ENCODE measurements around the gene MERTK.
A peak's percentile ranks its signal among the peaks of the same experiment; 100 is the strongest.

MERTK gene

DNA sequence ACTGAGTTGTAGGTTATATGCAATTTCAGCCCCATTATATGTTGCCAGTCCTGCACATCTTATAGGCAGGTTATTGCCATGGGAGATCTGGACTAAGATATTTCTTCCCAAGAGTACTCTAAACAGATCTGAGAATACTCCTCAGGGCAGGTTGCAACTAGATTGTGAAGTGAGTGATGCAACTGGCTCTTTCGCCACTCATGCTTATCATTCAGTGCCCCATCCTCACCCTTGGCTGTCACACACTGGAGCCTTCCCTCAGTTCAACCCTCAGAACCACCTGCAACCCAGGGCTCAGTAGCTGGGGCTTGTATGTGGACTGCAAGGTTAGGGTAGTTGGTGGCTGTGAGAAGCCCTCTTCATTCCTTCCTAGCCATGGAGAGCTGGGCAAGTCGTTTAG lies 14.1 kb downstream of the MERTK start:
- TF ChIP-seq ZFX (IDR thresholded peaks at IDR 0.05) = no peak
- TF ChIP-seq, protein P1, sequence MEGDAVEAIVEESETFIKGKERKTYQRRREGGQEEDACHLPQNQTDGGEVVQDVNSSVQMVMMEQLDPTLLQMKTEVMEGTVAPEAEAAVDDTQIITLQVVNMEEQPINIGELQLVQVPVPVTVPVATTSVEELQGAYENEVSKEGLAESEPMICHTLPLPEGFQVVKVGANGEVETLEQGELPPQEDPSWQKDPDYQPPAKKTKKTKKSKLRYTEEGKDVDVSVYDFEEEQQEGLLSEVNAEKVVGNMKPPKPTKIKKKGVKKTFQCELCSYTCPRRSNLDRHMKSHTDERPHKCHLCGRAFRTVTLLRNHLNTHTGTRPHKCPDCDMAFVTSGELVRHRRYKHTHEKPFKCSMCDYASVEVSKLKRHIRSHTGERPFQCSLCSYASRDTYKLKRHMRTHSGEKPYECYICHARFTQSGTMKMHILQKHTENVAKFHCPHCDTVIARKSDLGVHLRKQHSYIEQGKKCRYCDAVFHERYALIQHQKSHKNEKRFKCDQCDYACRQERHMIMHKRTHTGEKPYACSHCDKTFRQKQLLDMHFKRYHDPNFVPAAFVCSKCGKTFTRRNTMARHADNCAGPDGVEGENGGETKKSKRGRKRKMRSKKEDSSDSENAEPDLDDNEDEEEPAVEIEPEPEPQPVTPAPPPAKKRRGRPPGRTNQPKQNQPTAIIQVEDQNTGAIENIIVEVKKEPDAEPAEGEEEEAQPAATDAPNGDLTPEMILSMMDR (conservative IDR thresholded peaks at IDR 0.05) = no peak

DNA sequence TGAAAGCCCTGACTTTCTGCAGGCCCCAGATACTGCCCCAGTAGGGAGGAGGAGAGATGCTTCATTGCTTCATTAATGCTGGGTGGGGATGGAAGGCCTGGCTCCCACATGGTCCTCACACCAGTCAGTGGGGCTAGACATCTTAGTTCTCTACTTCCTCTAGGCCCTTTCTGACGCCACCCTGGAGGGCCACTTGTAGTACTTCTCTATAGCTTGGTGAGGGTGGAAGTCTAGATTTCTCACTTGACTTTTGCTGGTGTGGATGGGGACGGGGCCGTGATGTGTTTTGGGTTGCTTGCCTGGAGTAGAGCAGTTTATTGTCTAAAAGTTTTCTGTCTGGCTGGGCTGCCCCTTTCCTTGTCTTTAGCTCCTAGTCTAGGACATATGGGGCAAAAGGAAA lies 18.7 kb downstream of the MERTK start:
- TF ChIP-seq, protein P1 (conservative IDR thresholded peaks at IDR 0.05) = no peak
- TF ChIP-seq ZFX (IDR thresholded peaks at IDR 0.05) = no peak
- H3K27ac ChIP-seq = no peak overlapping the region

More for the DNA sequence above, 14.1 kb downstream of the MERTK start:
- no peak overlapping the region for H3K27ac ChIP-seq

DNA sequence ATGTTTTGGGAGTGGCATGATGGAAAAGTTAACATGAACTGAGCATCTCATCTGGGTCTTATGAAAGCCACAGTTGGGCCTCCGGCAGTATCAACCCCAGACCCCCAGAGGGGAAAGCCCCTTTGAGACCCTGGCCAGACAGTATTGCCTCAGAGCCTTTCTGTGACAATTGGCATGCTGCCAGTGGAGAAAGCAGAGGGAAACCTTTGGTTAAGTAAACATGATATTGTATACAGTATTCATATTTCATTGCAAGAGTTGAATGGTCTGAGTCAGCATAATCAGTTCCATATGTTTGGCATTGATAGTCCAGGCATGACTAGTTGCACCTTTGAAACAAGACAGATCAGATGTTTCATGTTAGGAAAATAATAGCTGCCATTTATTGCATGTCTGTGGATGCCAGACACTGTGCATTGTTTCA lies 20.0 kb downstream of the MERTK start:
- TF ChIP-seq ZFX (IDR thresholded peaks at IDR 0.05) = no peak
- TF ChIP-seq, protein P1 (conservative IDR thresholded peaks at IDR 0.05) = no peak
- no peak overlapping the region; the same call in 1 of the 2 replicates for H3K27ac ChIP-seq

DNA sequence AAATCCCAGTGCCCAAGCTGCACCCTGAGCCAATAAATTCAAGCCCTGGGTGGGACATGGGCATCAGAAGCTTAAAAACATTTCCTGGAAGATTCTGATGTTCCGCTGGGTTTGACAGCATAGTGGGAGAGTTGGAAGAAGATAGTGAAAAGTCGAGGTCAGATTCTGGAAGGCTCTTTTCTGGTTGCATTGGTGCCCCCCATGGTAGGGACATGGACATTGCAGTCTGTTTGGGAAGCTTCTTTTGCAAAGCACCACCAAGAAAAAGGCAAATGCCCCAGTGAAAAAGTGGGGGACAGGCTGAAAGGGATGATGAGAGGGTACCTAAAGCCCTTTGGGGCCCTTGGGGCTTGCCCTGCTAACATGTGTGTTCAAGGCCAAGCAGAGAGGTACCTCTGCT lies 21.0 kb downstream of the MERTK start:
- H3K27ac ChIP-seq = peak overlapping the region; percentile 56
- TF ChIP-seq, protein P1 (conservative IDR thresholded peaks at IDR 0.05) = no peak
- no peak for TF ChIP-seq ZFX (IDR thresholded peaks at IDR 0.05)

DNA sequence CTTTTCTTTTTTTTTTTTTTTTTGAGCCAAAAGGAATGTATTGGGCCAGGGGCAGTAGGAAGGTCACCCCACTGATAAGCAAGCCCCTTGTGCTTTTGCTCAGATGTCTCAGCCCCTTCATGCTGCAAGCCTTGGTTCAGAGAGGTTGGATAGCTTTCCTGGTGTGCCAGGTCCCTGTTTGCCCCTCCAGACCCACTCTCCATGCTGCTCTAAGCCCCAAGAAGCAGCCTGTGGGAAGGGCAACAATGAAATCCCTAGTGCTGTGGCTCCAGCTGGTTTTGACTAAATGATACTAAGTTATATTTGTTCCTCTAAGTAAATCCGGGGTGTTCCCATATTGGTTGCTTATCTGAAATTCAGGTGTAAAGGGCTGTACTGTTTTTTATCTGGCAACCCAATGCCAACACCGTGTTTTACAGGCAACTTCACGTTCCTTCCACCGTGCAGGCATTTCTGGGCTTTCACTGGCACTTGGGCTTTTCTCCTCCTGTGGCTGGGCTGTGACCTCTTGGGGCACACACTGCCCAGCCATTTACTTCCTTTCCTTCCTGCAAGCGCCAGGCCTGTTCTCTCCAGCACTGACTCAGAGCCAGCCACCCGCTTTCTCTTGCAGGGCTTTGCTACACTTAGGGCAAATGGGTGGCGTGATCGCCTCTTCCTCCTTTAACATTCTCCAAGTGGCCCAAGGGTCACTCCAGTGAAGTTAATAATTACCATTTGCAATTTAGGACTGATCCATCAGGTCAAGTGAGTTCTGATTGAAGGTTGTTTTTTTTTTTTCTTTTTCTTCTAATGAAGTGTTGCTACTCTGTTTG lies 21.6 kb downstream of the MERTK start:
- peak overlapping the region; percentile 56 for H3K27ac ChIP-seq
- no peak for TF ChIP-seq ZFX (IDR thresholded peaks at IDR 0.05)
- TF ChIP-seq, protein P1 (conservative IDR thresholded peaks at IDR 0.05) = no peak

DNA sequence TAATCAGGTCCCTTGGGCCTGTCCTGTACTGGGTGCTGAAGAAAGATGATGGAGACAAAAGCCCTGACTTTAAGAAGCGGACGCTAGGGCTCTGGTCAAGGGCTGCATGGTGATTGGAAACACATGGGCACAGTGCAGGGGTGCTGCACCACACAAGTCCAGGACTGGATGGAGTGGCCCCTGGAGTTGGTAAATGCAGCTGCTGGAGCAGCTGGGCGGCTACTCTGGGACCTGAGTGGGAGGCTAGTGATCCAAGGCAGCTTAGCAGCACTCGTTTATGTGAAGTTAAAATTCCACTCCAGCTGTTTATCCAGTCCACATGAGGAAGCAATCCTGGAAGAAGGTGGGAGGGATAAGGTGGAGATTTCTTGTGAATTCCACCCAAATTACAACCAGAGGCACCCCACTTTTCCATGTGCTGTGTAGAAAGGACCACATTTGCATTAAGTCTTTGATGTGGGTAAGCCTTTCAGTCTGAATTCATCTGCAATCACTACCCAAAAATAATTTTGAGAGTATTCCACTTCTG lies 24.9 kb downstream of the MERTK start:
- TF ChIP-seq ZFX (IDR thresholded peaks at IDR 0.05) = no peak
- TF ChIP-seq, protein P1 (conservative IDR thresholded peaks at IDR 0.05) = no peak
- H3K27ac ChIP-seq = no peak overlapping the region

DNA sequence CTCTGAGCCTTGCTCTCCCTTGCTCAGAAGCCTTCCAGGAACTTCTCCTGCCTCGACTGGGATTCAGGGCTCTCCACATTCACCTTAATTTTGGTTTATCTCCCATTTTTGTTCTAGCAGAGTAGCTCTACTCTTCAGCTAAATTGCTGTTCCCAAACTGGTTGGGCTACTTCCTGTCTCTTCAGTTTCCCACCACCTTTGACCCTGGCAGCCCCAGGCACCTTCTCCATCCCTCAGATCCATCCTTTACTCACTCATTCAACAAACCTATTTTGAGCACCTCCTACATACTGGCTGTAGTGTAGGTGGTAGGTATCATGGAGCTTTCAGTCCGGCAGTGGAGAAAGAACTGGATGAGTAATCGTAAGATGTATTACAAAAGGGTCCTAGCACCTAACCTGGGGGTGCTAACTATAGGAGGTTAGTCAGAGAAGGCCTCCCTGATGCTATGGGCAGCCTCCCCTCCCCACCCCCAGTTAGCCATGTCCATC lies 26.3 kb downstream of the MERTK start:
- no peak overlapping the region for H3K27ac ChIP-seq
- no peak for TF ChIP-seq ZFX (IDR thresholded peaks at IDR 0.05)
- TF ChIP-seq, protein P1 (conservative IDR thresholded peaks at IDR 0.05) = no peak

Data from C4-2B (cell line).